ENCODE measurements around the gene MICAL3.

Gene MICAL3

DNA sequence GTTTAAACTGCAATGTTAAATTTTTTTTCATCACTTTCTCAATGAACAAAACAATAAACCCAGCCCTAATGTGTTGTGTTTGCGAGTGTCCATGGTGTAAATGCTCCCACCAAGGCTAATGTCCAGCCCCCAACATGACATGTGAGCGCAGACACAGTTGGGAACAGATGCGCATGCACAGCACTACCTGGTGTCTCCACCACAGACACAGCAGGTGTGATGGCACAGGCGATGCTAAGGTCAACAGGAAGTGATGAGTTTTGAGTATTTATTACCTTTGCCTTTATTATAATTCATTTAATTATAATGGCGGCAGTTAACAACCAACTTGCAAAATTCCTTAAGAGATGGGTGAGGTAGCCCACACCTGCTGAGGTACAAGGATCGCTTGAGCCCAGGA lies 42.9 kb downstream of the MICAL3 start:
- Mint-ChIP-seq H3K4me1 (ENCODE audit: low read depth) (peaks cover 35% of the 10 kb centered on the region), H3K4me3 (no peak overlapping the region), H3K36me3 (ENCODE audit: low read depth) (no peaks in the 10 kb centered on the region), H3K27ac (no peak overlapping the region), H3K9me3 (no peaks in the 10 kb centered on the region), H3K27me3 (no peaks in the 10 kb centered on the region)
- no peak for DNase-seq

DNA sequence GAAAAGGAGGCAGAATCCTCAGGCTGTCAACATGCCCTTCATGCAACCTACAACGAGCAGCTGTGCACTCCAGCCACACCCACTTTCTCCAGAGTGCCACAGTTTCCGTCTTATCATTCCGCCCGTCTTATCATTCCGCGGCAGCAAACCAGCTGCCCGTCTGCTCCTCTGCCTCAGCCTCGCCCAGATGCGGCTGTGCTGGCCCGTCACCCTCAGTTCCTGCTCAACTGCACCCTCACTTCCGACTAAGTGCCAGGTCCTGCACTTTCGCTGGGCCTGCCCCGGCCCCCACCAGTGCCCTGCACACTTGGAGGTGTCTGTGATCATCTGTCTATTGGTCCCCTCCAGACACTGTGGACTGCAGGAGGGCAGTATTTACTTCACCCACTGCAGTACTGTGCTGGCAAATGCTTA lies 43.7 kb downstream of the MICAL3 start:
- H3K9me3 Mint-ChIP-seq, result no peaks in the 10 kb centered on the region
- H3K36me3 Mint-ChIP-seq (ENCODE audit: low read depth), result no peaks in the 10 kb centered on the region
- H3K27ac Mint-ChIP-seq, result peak overlapping the region; percentile 83
- DNase-seq, result peak; percentile 47
- H3K4me3 Mint-ChIP-seq, result peak overlapping the region; percentile 66
- no peaks in the 10 kb centered on the region for H3K27me3 Mint-ChIP-seq
- peaks cover 39% of the 10 kb centered on the region for H3K4me1 Mint-ChIP-seq (ENCODE audit: low read depth)

DNA sequence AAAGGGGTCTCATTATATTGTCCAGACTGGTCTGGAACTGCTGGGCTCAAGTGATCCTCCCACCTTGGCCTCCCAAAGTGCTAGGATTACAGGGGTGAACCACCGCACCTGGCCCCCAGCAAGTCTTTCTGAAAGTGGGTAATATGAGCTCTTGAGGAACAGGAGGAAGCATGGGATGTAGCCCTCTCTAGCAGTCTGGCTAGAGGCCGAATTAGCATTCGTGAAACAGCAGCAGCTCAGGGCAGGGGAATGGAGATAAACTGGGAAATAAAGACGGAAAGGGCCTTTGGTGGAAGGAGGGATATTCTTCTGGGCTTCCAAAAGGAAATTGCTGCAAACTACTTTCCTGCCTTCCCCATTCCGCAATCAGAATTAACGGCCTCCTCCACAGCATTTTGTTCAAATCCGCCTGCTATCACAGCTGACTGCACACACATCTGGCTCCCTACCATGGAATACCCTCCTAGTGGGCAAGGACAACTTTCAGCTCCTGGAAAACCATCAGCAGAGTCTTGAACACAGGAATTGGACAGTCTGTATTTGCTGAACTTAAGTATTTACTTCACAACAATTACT lies 44.3 kb downstream of the MICAL3 start:
- Mint-ChIP-seq H3K4me1 (ENCODE audit: low read depth) (peaks cover 41% of the 10 kb centered on the region), H3K36me3 (ENCODE audit: low read depth) (no peaks in the 10 kb centered on the region), H3K27ac (no peak overlapping the region), H3K4me3 (no peak overlapping the region), H3K9me3 (no peaks in the 10 kb centered on the region), H3K27me3 (no peaks in the 10 kb centered on the region)
- no peak for DNase-seq

DNA sequence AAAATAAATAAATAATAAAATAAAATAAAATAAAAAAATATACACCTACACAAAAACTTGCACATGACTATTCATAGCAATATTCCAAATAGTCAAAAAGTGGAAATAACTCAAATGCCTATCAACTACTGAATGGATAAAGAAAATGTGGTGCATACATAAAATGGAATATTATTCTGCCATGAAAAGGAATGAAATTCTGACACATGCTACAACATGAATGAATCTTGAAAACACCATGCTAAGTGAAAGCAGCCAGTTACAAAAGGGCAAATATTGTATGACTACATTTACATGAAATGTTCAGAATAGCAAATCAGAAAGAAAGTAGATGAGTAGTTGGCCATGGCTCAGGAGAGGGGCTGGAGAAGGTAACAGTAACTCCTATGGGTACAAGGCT lies 46.3 kb downstream of the MICAL3 start:
- Mint-ChIP-seq H3K9me3 (no peaks in the 10 kb centered on the region), H3K36me3 (ENCODE audit: low read depth) (peaks cover 7% of the 10 kb centered on the region), H3K27me3 (no peaks in the 10 kb centered on the region), H3K4me1 (ENCODE audit: low read depth) (peaks cover 38% of the 10 kb centered on the region), H3K27ac (no peak overlapping the region), H3K4me3 (no peak overlapping the region)
- DNase-seq, result no peak

DNA sequence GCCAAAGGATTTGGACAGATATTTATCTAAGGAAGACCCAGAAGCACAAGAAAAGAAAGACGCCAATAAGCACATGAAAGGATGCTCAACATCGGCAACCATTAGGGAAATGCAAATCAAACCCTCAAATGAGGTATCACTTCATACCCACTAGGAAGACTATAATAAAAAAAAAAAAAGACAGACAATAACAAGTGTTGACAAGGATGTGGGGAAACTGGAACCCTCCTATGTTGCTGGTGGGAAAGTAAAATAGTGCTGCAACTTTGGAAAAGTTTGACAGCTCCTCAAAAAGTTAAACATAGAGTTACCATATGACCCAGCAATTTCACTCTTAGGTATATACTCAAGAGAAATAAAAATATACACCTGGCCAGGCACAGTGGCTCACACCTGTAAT lies 47.0 kb downstream of the MICAL3 start:
- no peaks in the 10 kb centered on the region for H3K27me3 Mint-ChIP-seq
- DNase-seq, result no peak
- no peak overlapping the region for H3K4me3 Mint-ChIP-seq
- H3K36me3 Mint-ChIP-seq (ENCODE audit: low read depth), result peaks cover 7% of the 10 kb centered on the region
- peaks cover 37% of the 10 kb centered on the region for H3K4me1 Mint-ChIP-seq (ENCODE audit: low read depth)
- no peak overlapping the region for H3K27ac Mint-ChIP-seq
- no peaks in the 10 kb centered on the region for H3K9me3 Mint-ChIP-seq

DNA sequence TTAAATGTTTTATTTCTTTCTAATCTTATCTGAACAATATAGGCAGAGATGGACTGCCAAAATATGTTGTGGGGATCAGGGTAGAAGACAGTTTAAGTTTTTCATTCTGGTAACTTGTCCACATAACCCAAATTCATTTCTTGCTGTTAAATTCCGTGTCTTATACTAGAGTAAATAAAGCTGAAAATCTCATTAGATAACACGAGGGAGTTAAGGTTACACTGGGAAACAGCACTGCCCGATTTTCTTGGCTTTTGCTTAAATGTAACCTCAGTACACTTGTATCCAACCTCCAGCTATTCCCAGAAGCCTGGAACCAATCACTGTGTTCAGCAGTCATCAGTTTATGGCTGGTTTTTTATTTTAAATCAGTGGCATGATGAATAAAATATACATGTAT lies 48.2 kb downstream of the MICAL3 start:
- Mint-ChIP-seq H3K4me1 (ENCODE audit: low read depth) (peaks cover 35% of the 10 kb centered on the region), H3K4me3 (no peak overlapping the region), H3K36me3 (ENCODE audit: low read depth) (peaks cover 7% of the 10 kb centered on the region), H3K27ac (no peak overlapping the region), H3K27me3 (no peaks in the 10 kb centered on the region), H3K9me3 (no peaks in the 10 kb centered on the region)
- no peak for DNase-seq

DNA sequence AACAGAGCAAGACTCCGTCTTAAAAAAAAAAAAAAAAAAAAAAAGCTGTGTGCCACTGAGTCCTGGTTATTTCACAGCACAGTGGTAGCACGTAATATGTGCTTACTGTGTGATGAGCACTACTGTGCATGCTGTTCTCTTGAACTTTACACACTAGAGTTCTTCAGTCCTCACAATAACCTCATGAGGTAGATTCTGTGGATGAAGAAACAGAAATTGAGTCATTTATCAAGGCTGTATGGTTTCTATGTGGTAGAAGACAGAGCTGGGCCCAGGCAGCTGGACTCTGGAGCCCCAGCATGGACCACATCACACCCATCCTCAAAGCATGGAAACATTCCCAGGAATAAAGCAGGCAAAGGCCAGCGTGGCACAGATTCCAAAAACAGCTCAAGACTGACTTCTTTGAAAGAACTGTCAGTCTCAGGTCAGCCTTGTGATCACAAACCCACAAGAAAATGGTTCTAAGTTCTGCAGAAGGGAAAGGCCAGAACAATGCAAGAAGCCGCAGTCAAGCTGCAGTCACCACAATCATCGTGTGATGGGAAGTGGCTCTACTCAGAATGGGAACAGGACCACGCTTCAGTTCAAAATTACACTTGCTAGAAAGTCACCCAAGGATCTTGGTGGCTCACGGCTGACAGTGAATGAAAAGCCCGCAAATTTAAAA lies 49.5 kb downstream of the MICAL3 start:
- Mint-ChIP-seq H3K4me3 (no peak overlapping the region), H3K36me3 (ENCODE audit: low read depth) (peaks cover 7% of the 10 kb centered on the region), H3K9me3 (no peaks in the 10 kb centered on the region), H3K27ac (peak overlapping the region; percentile 65), H3K27me3 (no peaks in the 10 kb centered on the region), H3K4me1 (ENCODE audit: low read depth) (peaks cover 24% of the 10 kb centered on the region)
- no peak for DNase-seq

DNA sequence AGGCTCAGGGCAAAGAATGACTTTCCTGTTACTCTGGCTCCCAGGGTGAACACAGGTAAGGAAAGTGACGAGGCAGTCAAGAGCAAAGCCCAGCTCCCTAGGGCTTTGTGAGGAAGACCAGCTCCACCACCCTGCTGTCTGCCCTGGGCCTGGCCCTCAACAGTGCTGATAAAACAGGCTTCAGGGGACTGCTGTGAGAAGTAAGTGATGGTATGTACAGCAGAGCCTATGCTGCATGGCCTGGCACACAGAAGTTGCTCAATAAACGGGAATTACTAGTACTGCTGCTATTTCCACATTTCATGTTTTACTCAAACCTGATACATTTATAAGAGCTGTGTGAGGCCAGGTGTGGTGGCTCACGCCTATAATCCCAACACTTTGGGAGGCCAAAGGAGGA lies 50.3 kb downstream of the MICAL3 start:
- H3K36me3 Mint-ChIP-seq (ENCODE audit: low read depth), result peaks cover 13% of the 10 kb centered on the region
- no peak for DNase-seq
- no peaks in the 10 kb centered on the region for H3K27me3 Mint-ChIP-seq
- no peaks in the 10 kb centered on the region for H3K9me3 Mint-ChIP-seq
- no peak overlapping the region for H3K27ac Mint-ChIP-seq
- H3K4me3 Mint-ChIP-seq, result no peak overlapping the region
- H3K4me1 Mint-ChIP-seq (ENCODE audit: low read depth), result peaks cover 22% of the 10 kb centered on the region

DNA sequence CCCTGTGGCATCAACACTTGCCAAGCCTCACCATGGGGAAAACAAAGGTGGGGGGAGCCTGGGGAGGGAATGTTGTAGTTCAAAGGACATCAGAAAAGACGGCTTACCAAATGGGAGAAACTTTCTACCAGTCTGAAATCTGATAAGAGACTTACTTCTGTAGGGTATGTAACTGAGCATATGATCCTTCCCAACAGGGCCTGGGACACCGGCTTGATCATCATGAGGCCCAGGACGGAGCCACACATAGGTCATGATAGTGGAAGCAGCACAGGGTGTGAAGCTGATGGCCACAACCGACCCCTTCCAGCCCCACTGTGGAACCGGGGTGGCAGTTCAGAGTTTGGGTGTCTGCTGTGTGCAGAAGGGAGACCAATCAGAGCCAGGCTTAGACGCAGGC lies 51.1 kb downstream of the MICAL3 start:
- Mint-ChIP-seq H3K36me3 (ENCODE audit: low read depth) (peaks cover 13% of the 10 kb centered on the region), H3K27me3 (no peaks in the 10 kb centered on the region), H3K4me1 (ENCODE audit: low read depth) (peaks cover 22% of the 10 kb centered on the region), H3K4me3 (no peak overlapping the region), H3K9me3 (no peaks in the 10 kb centered on the region), H3K27ac (no peak overlapping the region)
- DNase-seq, result no peak

DNA sequence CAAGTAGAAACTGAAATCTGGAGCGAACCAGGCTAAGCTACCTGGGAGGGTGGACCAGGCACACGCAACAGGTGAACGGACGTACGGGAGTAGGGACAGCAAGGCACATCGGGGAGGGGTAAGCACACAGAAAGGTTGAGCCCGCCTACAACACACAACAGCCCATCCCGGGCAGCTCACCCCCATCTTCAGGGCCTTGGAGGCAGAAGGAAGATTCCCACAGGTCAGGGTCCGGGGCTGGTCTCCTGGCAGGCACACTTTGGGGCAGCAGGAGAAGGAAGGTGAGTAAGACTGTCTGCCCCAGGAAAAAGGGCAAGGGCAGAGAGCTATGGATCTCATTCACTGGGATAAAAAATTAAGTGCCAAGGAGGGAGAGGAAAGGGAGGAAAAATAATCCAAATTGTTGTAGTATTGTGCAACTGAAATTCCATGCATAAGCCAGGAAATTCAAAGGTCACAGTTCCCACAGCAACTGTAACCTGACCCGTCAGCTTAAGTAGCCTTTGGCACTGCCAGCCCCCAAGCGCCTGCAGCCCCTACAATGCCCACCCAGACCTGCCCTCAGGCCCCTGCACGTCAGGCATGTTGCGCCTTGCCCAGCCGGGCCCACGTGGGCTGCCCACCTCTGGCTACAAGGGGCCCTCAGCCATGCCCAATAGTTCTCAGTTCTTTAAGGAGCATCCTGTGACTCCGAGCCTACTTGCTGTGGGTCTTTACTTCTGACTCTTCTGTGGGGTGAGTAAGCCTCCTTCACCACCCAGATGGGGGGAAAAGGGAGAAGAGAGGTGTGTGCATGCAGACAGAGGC lies 51.8 kb downstream of the MICAL3 start:
- no peak for DNase-seq
- Mint-ChIP-seq H3K4me1 (ENCODE audit: low read depth) (peaks cover 22% of the 10 kb centered on the region), H3K27me3 (no peaks in the 10 kb centered on the region), H3K27ac (no peak overlapping the region), H3K9me3 (no peaks in the 10 kb centered on the region), H3K36me3 (ENCODE audit: low read depth) (peaks cover 13% of the 10 kb centered on the region), H3K4me3 (no peak overlapping the region)

DNA sequence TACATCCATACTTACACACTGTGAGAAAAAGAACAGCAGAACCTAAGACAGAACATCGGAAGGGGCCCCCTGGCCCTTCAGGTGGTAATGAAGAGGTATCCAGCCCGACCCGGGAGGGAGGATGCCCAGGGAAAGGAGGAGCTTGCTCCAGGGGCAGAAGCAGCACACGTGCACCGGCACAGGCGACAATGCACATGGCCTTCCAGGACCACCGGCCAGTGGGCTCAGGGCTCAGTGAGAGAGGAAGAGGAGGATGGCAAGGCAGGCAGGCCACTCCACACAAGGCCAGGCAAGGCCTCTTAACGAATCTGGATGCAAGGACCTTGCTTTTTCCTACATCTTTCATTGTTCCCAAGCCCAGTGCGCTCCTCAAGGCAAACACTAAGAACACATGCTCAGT lies 52.6 kb downstream of the MICAL3 start:
- no peak for DNase-seq
- Mint-ChIP-seq H3K9me3 (no peaks in the 10 kb centered on the region), H3K36me3 (ENCODE audit: low read depth) (peaks cover 13% of the 10 kb centered on the region), H3K27ac (no peak overlapping the region), H3K4me3 (no peak overlapping the region), H3K27me3 (no peaks in the 10 kb centered on the region), H3K4me1 (ENCODE audit: low read depth) (peaks cover 24% of the 10 kb centered on the region)

DNA sequence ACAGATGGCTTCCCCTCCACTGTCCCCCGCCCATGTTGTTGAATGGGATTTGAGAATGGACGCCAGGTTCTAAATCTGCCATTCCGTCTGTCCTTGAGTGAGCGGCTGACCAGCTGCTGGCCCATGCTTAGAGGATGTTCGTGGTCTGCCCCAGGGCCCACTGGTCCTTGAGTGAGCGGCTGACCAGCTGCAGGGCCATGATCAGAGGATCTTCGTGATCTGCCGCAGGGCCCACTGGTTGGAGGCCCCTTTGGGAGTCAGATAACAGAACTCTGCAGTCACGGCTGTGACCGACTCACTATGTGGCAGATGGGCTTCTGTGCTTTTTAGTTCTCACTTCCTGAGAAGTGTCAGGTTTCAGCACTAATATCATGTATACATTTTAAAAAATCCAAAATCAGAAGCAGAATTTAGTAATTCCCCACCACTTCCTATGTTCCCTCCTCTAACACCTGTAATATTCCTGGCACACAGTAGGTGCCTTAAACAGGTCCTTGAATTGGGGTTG lies 54.1 kb downstream of the MICAL3 start:
- no peak for DNase-seq
- H3K4me1 Mint-ChIP-seq (ENCODE audit: low read depth), result peaks cover 22% of the 10 kb centered on the region
- H3K27me3 Mint-ChIP-seq, result no peaks in the 10 kb centered on the region
- H3K9me3 Mint-ChIP-seq, result no peaks in the 10 kb centered on the region
- H3K4me3 Mint-ChIP-seq, result no peak overlapping the region
- peaks cover 13% of the 10 kb centered on the region for H3K36me3 Mint-ChIP-seq (ENCODE audit: low read depth)
- no peak overlapping the region for H3K27ac Mint-ChIP-seq

DNA sequence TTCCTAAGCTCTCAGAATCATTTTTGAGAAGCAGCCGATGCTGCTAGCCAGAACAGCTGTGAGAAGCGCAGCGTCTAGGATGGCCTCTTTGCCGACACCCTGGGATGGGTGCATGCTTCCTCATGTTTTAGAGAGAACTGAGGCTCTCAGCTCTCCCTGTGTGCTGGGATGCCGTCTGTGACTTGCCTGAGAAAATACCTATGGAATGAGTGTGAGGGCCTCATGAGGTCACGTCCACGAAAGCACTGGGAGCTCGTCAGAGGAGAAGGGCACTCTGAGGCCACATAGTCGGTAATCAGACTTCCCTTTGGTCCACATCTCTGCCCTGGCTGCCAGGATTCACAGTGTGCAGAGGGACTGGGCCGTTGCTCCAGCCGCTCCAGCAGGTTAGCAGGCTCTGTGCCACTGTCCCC lies 54.7 kb downstream of the MICAL3 start:
- Mint-ChIP-seq H3K9me3 (no peaks in the 10 kb centered on the region), H3K36me3 (ENCODE audit: low read depth) (peaks cover 13% of the 10 kb centered on the region), H3K4me1 (ENCODE audit: low read depth) (peaks cover 16% of the 10 kb centered on the region), H3K4me3 (no peak overlapping the region), H3K27me3 (no peaks in the 10 kb centered on the region), H3K27ac (no peak overlapping the region)
- DNase-seq, result no peak

DNA sequence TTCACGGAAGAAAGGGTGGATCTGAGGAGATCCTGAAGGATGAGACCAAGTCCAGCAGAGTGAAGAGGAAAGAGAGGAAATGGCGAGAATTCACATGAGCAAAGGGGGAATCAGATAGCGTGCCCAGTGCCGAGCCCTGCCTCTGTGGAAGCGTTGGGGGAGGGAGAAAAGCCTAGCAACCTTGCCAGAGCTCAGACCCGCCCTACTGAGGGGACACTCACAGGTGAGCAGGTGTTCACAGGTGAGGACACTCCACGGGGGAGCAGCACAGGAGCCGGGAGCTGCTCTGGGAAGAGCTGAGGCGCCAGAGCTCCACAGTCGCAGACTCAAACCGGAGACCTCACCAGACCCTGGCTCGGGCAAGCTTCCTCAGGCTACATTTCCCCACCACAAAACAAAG lies 56.2 kb downstream of the MICAL3 start:
- H3K27ac Mint-ChIP-seq, result no peak overlapping the region
- no peaks in the 10 kb centered on the region for H3K9me3 Mint-ChIP-seq
- peaks cover 6% of the 10 kb centered on the region for H3K36me3 Mint-ChIP-seq (ENCODE audit: low read depth)
- no peak for DNase-seq
- no peak overlapping the region for H3K4me3 Mint-ChIP-seq
- peaks cover 11% of the 10 kb centered on the region for H3K4me1 Mint-ChIP-seq (ENCODE audit: low read depth)
- H3K27me3 Mint-ChIP-seq, result no peaks in the 10 kb centered on the region

DNA sequence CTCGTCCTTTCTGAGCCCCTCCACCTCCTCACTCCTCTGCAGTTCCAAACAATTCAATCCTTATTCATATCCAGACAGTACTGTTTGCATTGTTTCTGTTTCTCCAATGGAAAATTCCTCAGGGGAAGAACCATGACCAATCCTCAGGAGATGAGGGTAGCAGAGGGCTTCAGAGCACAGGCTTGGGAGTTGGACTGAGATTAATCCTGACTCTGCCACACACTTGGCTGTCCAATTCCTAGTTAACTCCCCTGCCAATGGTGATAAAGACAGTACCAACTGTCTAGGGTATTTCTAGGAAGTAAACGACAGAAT lies 58.0 kb downstream of the MICAL3 start:
- no peaks in the 10 kb centered on the region for H3K27me3 Mint-ChIP-seq
- DNase-seq, result no peak
- H3K4me1 Mint-ChIP-seq (ENCODE audit: low read depth), result peaks cover 8% of the 10 kb centered on the region
- H3K4me3 Mint-ChIP-seq, result no peak overlapping the region
- no peaks in the 10 kb centered on the region for H3K9me3 Mint-ChIP-seq
- no peak overlapping the region for H3K27ac Mint-ChIP-seq
- H3K36me3 Mint-ChIP-seq (ENCODE audit: low read depth), result peaks cover 6% of the 10 kb centered on the region
